HCT116 (cell line): ENCODE data around the gene CDC45. TPM values are rescaled to one million over a fixed set of nuclear protein-coding genes. Genes with fewer than 3 reads are reported as not detected.

Experiments used
- ATAC-seq: fragments of 200-7000 bp; cut with Tn5 transposase; 2 replicates; pipeline ENCODE4 v1.9.1; 2020; ENCODE audit warnings: mild to moderate bottlenecking, moderate library complexity
- BruUV-seq: library from RNA; stranded (reverse); fragments of 400-500 nt; replicated peaks from 2 replicates; lab custom pipeline; 2021; lab: Mats Ljungman, UMichigan
- CTCF ChIA-PET: fragments of 300-600 bp; sonication (Branson Sonifier 250); formaldehyde crosslinking; loops from one replicate; lab custom pipeline; 2021; ENCODE audit warnings: antibody characterized with exemption; lab: Charles Lee
- POLR2A ChIA-PET: fragments of 300-600, 350-600 bp; sonication (Branson Sonifier 250); formaldehyde crosslinking; loops from one replicate; lab custom pipeline; 2021; ENCODE audit warnings: antibody characterized with exemption; lab: Charles Lee
- RAD21 ChIA-PET, 2 experiments: fragments of 300-600 bp; sonication (Branson Sonifier 250); formaldehyde crosslinking; loops; one replicate each; lab custom pipeline; 2023; ENCODE audit warnings: low total read pairs in 2 of 2; ENCODE audit not compliant: uncharacterized antibody in 2 of 2, unreplicated experiment in 2 of 2, low non-redundant PET in 1 of 2; lab: Charles Lee
- DNase-seq: peaks from one replicate; pipeline ENCODE4 v3.0.0-alpha.2; 2010; ENCODE audit warnings: low read depth, low spot score
- H2AFZ ChIP-seq: fragments of 200-600 bp; shearing (Covaris generic), sonication (generic); 2 replicates; pipeline ENCODE4 v1.6.1; 2017; ENCODE audit warnings: low read depth, mixed run types, mixed read lengths, antibody characterized with exemption, low read length; ENCODE audit not compliant: poor library complexity, severe bottlenecking
- H3K27ac ChIP-seq: 2 replicates; pipeline ENCODE4 v1.5.1; 2012; ENCODE audit warnings: low read depth, low read length
- H3K27me3 ChIP-seq: fragments of 200-600 bp; sonication (generic); 2 replicates; pipeline ENCODE4 v1.6.1; 2016; ENCODE audit warnings: mixed run types, low read length, mixed read lengths; ENCODE audit not compliant: insufficient read depth
- H3K36me3 ChIP-seq, 2 experiments: fragments of 200-500 bp in 1 of 2; fragments of 200-600 bp in 1 of 2; sonication (Bioruptor generic) in 1 of 2; sonication (generic) in 1 of 2; 2 replicates each; pipeline versions ENCODE4 v1.5.1 to v1.6.1; 2014 to 2016; ENCODE audit warnings: low read length in 2 of 2, inconsistent platforms in 1 of 2, mixed read lengths in 1 of 2, mixed run types in 1 of 2; ENCODE audit not compliant: insufficient read depth in 2 of 2, control insufficient read depth in 1 of 2
- H3K4me1 ChIP-seq, 2 experiments: fragments of 200-600 bp in 1 of 2; sonication (generic) in 1 of 2; 2 replicates each; pipeline versions ENCODE4 v1.5.1 to v1.6.1; 2012 to 2017; ENCODE audit warnings: low read length in 2 of 2, inconsistent platforms in 1 of 2, mild to moderate bottlenecking in 1 of 2, mixed read lengths in 1 of 2, mixed run types in 1 of 2, moderate library complexity in 1 of 2; ENCODE audit not compliant: insufficient read depth in 2 of 2, control insufficient read depth in 1 of 2
- H3K4me2 ChIP-seq: fragments of 200-600 bp; sonication (generic); 2 replicates; pipeline ENCODE4 v1.6.1; 2017; ENCODE audit warnings: mixed run types, low read length, mixed read lengths
- H3K4me3 ChIP-seq, 2 experiments: fragments of 200-600 bp in 1 of 2; sonication (generic) in 1 of 2; replicated peaks in 1 of 2; 2 replicates each; pipeline ENCODE4 v1.5.1; 2011 to 2016; ENCODE audit warnings: low read length in 2 of 2, control low read depth in 1 of 2, low read depth in 1 of 2, mild to moderate bottlenecking in 1 of 2, mixed read lengths in 1 of 2, mixed run types in 1 of 2
- H3K79me2 ChIP-seq: fragments of 200-600 bp; sonication (generic); 2 replicates; pipeline ENCODE4 v1.6.1; 2017; ENCODE audit warnings: mild to moderate bottlenecking, mixed run types, low read length, moderate library complexity, mixed read lengths; ENCODE audit not compliant: insufficient read depth
- H3K9ac ChIP-seq: fragments of 200-600 bp; sonication (generic); 2 replicates; pipeline ENCODE4 v1.6.1; 2016; ENCODE audit warnings: low read length, mixed read lengths
- H3K9me2 ChIP-seq: fragments of 200-600 bp; sonication (generic), shearing (Covaris generic); 2 replicates; pipeline ENCODE4 v1.6.1; 2017; ENCODE audit warnings: mixed run types, mild to moderate bottlenecking, moderate library complexity; ENCODE audit not compliant: insufficient read depth
- H3K9me3 ChIP-seq, 2 experiments: fragments of 200-500 bp in 1 of 2; fragments of 200-600 bp in 1 of 2; sonication (Bioruptor generic) in 1 of 2; sonication (generic) in 1 of 2; 2 replicates each; pipeline ENCODE4 v1.6.1; 2014 to 2017; ENCODE audit warnings: low read length in 2 of 2, mixed read lengths in 2 of 2, inconsistent platforms in 1 of 2, low read depth in 1 of 2, mild to moderate bottlenecking in 1 of 2, mixed run types in 1 of 2, moderate library complexity in 1 of 2; ENCODE audit not compliant: control insufficient read depth in 1 of 2, insufficient read depth in 1 of 2
- H4K20me1 ChIP-seq: fragments of 200-600 bp; sonication (generic), shearing (Covaris generic); 2 replicates; pipeline ENCODE4 v1.6.1; 2017; ENCODE audit warnings: mixed run types, mild to moderate bottlenecking, moderate library complexity; ENCODE audit not compliant: insufficient read depth
- CBX3 ChIP-seq: IDR thresholded peaks from 2 replicates; pipeline ENCODE4 v1.6.1; 2012; ENCODE audit warnings: low read depth
- CEBPB ChIP-seq: IDR thresholded peaks from 2 replicates; pipeline ENCODE4 v1.6.1; 2012; ENCODE audit warnings: low read depth
- EGR1 ChIP-seq: IDR thresholded peaks from 2 replicates; pipeline ENCODE4 v1.6.1; 2012; ENCODE audit warnings: low read depth
- FOSL1 ChIP-seq: IDR thresholded peaks from 2 replicates; pipeline ENCODE4 v1.6.1; 2012; ENCODE audit warnings: low read depth
- JUND ChIP-seq: IDR thresholded peaks from 2 replicates; pipeline ENCODE4 v1.6.1; 2012
- POLR2A ChIP-seq: IDR thresholded peaks from 2 replicates; pipeline ENCODE4 v1.7.0; 2011; ENCODE audit warnings: borderline replicate concordance; ENCODE audit not compliant: insufficient read depth, insufficient read length; ENCODE audit errors: extremely low read depth
- RAD21 ChIP-seq: IDR thresholded peaks from 2 replicates; pipeline ENCODE4 v1.6.1; 2012; ENCODE audit warnings: low read depth, mild to moderate bottlenecking
- SIN3A ChIP-seq: IDR thresholded peaks from 2 replicates; pipeline ENCODE4 v1.6.1; 2012; ENCODE audit warnings: low read depth
- SP1 ChIP-seq: IDR thresholded peaks from 2 replicates; pipeline ENCODE4 v1.6.1; 2012; ENCODE audit warnings: low read depth
- SRF ChIP-seq: IDR thresholded peaks from 2 replicates; pipeline ENCODE4 v1.6.1; 2012; ENCODE audit warnings: low read depth
- YY1 ChIP-seq: IDR thresholded peaks from 2 replicates; pipeline ENCODE4 v1.6.1; 2011; ENCODE audit warnings: low read length, low read depth, moderate library complexity, mild to moderate bottlenecking; ENCODE audit not compliant: insufficient replicate concordance; ENCODE audit errors: extremely low read depth
- ZFX ChIP-seq: fragments of 450-650 bp; IDR thresholded peaks from 2 replicates; pipeline ENCODE4 v1.6.1; 2017
- ZNF274 ChIP-seq: fragments of 200-500 bp; sonication (Bioruptor generic); IDR thresholded peaks from 2 replicates; pipeline ENCODE4 v1.6.1; 2014; ENCODE audit warnings: mild to moderate bottlenecking, low read depth, low read length, inconsistent platforms
- intact Hi-C: fragments of 100-400 bp; cut with micrococcal nuclease; formaldehyde crosslinking; loops from 2 replicates; pipeline ENCODE4 v1.10.0; 2022
- total RNA-seq: library from RNA; stranded (reverse); gene quantifications from one replicate; pipeline ENCODE4 v1.2.1, GENCODE V29; 2021; ENCODE audit not compliant: unreplicated experiment
- TF ChIP-seq, protein P1 (sequence below): IDR thresholded peaks from 2 replicates; pipeline ENCODE4 v1.6.1; 2012; ENCODE audit warnings: low read depth
- TF ChIP-seq, protein P2 (sequence below): IDR thresholded peaks from 2 replicates; pipeline ENCODE4 v1.6.1; 2011; ENCODE audit warnings: mild to moderate bottlenecking, low read length, moderate library complexity; ENCODE audit not compliant: insufficient replicate concordance; ENCODE audit errors: extremely low read depth
- TF ChIP-seq, protein P3 (sequence below): IDR thresholded peaks from 2 replicates; pipeline ENCODE4 v1.6.1; 2012
- TF ChIP-seq, protein P4 (sequence below): IDR thresholded peaks from 2 replicates; pipeline ENCODE4 v1.6.1; 2012

CDC45 gene
- total RNA-seq, 1 experiment from 2014 or later = 43.4 TPM

DNA sequence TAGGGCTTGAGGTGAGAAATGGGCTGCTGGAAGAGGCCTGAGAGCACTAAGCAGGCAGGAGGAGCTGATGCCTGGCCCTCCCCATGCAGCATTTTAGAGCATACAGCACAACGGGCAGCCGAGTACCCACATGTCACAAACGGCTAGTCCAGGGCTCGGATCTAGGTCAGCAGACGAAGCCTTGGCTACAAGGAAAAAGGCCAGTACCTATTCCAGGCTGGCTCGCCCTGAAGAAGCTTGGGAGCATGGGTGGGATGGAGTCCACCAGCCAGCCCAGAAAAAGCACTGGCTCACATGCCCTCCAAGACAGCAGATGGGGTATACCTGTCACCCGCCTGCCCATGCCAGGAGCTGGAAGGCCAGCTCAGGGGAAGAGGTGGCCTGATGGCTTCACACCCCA, 10.3 kb upstream of the CDC45 start:
- H3K9ac ChIP-seq = no peak overlapping the region
- peaks cover 48% of the 10 kb centered on the region for H3K79me2 ChIP-seq
- DNase-seq = no peak
- peaks cover 3% of the 10 kb centered on the region; the same call in 1 of the 2 replicates for H4K20me1 ChIP-seq
- H3K27me3 ChIP-seq = no peaks in the 10 kb centered on the region
- BruUV-seq = no TSS peak
- ATAC-seq = no peak
- peaks cover 47 to 77% of the 10 kb centered on the region in 2 experiments for H3K36me3 ChIP-seq
- H3K9me3 ChIP-seq = no peaks in the 10 kb centered on the region
- H3K27ac ChIP-seq = no peak overlapping the region
- H3K4me3 ChIP-seq = no peak overlapping the region
- TF ChIP-seq SP1 = no peak
- no peaks in the 10 kb centered on the region for H3K9me2 ChIP-seq
- RAD21 ChIA-PET = no interaction called here
- no peaks in the 10 kb centered on the region for H3K4me1 ChIP-seq
- no peak overlapping the region for H2AFZ ChIP-seq
- POLR2A ChIA-PET = no interaction called here
- intact Hi-C loops = no loop called here
- CTCF ChIA-PET = no interaction called here
- no peak overlapping the region for H3K4me2 ChIP-seq

DNA sequence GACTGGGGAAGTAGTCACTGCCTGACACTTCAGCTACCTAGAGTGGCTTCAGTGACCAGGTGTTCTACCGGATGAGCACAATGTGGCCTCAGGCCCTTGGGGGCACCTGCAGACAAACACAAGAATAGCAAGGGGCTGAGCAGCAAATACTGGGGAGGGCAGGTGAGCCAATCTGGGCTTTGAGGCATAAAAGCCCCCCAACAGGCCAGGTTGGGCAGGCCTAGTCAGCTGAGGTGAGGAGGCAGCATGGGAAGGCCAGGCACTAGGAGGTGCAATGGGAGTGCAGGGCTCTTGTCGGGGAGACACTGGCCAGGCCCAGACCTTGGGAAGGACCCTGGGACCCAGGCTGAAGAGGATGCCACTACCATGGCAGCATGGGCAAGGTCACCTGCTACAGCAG, 9.7 kb upstream of the CDC45 start:
- ChIA-PET POLR2A (no interaction called here), CTCF (no interaction called here), RAD21 (no interaction called here)
- Histone ChIP-seq H3K27me3 (no peaks in the 10 kb centered on the region), H3K9ac (no peak overlapping the region), H3K79me2 (peaks cover 54% of the 10 kb centered on the region), H3K4me2 (no peak overlapping the region), H3K9me3 (no peaks in the 10 kb centered on the region), H3K4me1 (no peaks in the 10 kb centered on the region), H3K9me2 (no peaks in the 10 kb centered on the region), H3K4me3 (no peak overlapping the region), H4K20me1 (peaks cover 3% of the 10 kb centered on the region; the same call in 1 of the 2 replicates), H3K36me3 (peaks cover 42 to 71% of the 10 kb centered on the region in 2 experiments), H2AFZ (no peak overlapping the region), H3K27ac (no peak overlapping the region)
- no TSS peak for BruUV-seq
- ATAC-seq (no peak), DNase-seq (no peak)
- TF ChIP-seq POLR2A (no peak), FOSL1 (no peak), CEBPB (no peak), EGR1 (no peak), JUND (no peak), YY1 (no peak), ZNF274 (no peak), CBX3 (no peak), ZFX (no peak), SP1 (no peak), SRF (no peak), SIN3A (no peak), RAD21 (no peak)
- TF ChIP-seq, protein P1, sequence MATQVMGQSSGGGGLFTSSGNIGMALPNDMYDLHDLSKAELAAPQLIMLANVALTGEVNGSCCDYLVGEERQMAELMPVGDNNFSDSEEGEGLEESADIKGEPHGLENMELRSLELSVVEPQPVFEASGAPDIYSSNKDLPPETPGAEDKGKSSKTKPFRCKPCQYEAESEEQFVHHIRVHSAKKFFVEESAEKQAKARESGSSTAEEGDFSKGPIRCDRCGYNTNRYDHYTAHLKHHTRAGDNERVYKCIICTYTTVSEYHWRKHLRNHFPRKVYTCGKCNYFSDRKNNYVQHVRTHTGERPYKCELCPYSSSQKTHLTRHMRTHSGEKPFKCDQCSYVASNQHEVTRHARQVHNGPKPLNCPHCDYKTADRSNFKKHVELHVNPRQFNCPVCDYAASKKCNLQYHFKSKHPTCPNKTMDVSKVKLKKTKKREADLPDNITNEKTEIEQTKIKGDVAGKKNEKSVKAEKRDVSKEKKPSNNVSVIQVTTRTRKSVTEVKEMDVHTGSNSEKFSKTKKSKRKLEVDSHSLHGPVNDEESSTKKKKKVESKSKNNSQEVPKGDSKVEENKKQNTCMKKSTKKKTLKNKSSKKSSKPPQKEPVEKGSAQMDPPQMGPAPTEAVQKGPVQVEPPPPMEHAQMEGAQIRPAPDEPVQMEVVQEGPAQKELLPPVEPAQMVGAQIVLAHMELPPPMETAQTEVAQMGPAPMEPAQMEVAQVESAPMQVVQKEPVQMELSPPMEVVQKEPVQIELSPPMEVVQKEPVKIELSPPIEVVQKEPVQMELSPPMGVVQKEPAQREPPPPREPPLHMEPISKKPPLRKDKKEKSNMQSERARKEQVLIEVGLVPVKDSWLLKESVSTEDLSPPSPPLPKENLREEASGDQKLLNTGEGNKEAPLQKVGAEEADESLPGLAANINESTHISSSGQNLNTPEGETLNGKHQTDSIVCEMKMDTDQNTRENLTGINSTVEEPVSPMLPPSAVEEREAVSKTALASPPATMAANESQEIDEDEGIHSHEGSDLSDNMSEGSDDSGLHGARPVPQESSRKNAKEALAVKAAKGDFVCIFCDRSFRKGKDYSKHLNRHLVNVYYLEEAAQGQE = no peak
- TF ChIP-seq, protein P2, sequence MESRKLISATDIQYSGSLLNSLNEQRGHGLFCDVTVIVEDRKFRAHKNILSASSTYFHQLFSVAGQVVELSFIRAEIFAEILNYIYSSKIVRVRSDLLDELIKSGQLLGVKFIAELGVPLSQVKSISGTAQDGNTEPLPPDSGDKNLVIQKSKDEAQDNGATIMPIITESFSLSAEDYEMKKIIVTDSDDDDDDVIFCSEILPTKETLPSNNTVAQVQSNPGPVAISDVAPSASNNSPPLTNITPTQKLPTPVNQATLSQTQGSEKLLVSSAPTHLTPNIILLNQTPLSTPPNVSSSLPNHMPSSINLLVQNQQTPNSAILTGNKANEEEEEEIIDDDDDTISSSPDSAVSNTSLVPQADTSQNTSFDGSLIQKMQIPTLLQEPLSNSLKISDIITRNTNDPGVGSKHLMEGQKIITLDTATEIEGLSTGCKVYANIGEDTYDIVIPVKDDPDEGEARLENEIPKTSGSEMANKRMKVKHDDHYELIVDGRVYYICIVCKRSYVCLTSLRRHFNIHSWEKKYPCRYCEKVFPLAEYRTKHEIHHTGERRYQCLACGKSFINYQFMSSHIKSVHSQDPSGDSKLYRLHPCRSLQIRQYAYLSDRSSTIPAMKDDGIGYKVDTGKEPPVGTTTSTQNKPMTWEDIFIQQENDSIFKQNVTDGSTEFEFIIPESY = no peak
- TF ChIP-seq, protein P3, sequence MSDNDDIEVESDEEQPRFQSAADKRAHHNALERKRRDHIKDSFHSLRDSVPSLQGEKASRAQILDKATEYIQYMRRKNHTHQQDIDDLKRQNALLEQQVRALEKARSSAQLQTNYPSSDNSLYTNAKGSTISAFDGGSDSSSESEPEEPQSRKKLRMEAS = no peak
- TF ChIP-seq, protein P4, sequence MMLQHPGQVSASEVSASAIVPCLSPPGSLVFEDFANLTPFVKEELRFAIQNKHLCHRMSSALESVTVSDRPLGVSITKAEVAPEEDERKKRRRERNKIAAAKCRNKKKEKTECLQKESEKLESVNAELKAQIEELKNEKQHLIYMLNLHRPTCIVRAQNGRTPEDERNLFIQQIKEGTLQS = no peak
- intact Hi-C loops = loop anchor here (10.0 kb wide), 1 partner anchor 325 kb away; the partner anchor contains the start of gene ESS2
